Nephron (organoid): Measurements from ENCODE around the gene BCAP29.

Experiments used
- H3K27ac Mint-ChIP-seq, 3 experiments: 2 replicates each; pipeline ENCODE4 v1.8.0; 2020; ENCODE audit warnings: mixed read lengths in 3 of 3, mild to moderate bottlenecking in 2 of 3, moderate library complexity in 1 of 3
- H3K27me3 Mint-ChIP-seq: 2 replicates; pipeline ENCODE4 v1.8.0; 2021; ENCODE audit warnings: low read depth, mild to moderate bottlenecking, moderate library complexity, mixed read lengths
- H3K36me3 Mint-ChIP-seq: 2 replicates; pipeline ENCODE4 v1.8.0; 2020; ENCODE audit warnings: low read depth, mixed read lengths
- H3K4me1 Mint-ChIP-seq: 2 replicates; pipeline ENCODE4 v1.8.0; 2020; ENCODE audit warnings: mixed read lengths
- H3K4me3 Mint-ChIP-seq, 3 experiments: 2 replicates each; pipeline ENCODE4 v1.8.0; 2020; ENCODE audit warnings: mild to moderate bottlenecking in 3 of 3, mixed read lengths in 3 of 3, moderate library complexity in 2 of 3
- H3K9me3 Mint-ChIP-seq: 2 replicates; pipeline ENCODE4 v1.8.0; 2020; ENCODE audit warnings: mixed read lengths
- TF ChIP-seq, protein P1 (sequence below), 3 experiments: fragments of 200-600 bp; sonication (generic); IDR thresholded peaks; one replicate each; pipeline ENCODE4 v1.5.0; 2021; ENCODE audit warnings: antibody characterized with exemption in 3 of 3; ENCODE audit not compliant: unreplicated experiment in 3 of 3

BCAP29 gene

DNA sequence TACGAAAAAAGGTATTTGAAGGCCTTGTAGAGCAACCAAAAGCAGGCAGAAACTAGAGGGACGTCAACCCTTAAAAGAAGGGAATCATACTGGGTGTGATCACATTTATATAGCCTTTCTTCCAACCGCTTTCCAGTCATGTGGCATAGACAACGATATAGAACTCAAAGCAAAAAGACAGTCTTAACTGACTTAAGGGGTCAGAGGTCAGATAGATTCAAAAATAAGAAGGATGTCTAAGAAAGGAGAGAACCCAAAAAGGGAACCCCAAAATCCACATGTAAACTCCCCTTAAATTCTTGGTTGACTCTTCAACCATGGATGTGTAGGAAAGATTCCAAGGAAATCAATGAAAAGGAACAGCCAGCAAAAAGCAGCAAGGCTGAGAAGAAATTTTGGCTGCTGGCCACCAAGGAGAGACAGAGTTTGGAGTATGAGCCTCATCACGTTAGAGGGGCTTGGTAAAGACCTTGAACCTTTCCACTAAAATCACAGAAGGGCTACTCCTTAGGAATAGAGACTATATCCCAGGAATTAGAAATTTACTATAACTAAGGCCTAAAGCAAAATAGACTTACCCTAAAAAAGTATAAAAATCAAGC, 8.6 kb downstream of the BCAP29 start:
- Mint-ChIP-seq H3K4me3 (no peak overlapping the region), H3K36me3 (peaks cover 44% of the 10 kb centered on the region), H3K27me3 (no peaks in the 10 kb centered on the region), H3K9me3 (no peaks in the 10 kb centered on the region), H3K4me1 (no peaks in the 10 kb centered on the region), H3K27ac (no peak overlapping the region)
- TF ChIP-seq, protein P1, sequence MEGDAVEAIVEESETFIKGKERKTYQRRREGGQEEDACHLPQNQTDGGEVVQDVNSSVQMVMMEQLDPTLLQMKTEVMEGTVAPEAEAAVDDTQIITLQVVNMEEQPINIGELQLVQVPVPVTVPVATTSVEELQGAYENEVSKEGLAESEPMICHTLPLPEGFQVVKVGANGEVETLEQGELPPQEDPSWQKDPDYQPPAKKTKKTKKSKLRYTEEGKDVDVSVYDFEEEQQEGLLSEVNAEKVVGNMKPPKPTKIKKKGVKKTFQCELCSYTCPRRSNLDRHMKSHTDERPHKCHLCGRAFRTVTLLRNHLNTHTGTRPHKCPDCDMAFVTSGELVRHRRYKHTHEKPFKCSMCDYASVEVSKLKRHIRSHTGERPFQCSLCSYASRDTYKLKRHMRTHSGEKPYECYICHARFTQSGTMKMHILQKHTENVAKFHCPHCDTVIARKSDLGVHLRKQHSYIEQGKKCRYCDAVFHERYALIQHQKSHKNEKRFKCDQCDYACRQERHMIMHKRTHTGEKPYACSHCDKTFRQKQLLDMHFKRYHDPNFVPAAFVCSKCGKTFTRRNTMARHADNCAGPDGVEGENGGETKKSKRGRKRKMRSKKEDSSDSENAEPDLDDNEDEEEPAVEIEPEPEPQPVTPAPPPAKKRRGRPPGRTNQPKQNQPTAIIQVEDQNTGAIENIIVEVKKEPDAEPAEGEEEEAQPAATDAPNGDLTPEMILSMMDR (IDR thresholded peaks at IDR 0.05; ENCODE audit: unreplicated experiment in 3 of 3): no peak

DNA sequence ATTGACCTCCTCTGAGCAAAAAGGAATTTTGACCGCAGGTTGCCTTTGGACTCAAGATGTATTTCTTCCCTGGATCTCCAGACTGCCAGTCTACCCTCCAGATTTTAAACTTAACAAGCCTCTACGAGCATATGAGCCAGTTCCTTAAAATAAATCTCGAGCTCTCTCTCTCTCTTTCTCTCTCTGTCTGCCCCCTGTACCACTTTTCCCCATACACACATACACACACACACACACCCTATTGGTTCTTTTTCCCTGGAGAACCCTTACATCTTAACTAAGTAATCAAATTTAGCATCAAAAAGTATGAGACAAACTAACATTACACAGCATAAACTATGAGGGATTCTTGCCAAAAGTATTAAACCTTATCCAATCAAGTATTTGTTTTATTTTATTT, 11.4 kb downstream of the BCAP29 start:
- TF ChIP-seq, protein P1 (IDR thresholded peaks at IDR 0.05; ENCODE audit: unreplicated experiment in 3 of 3): no peak
- Mint-ChIP-seq H3K27me3 (no peaks in the 10 kb centered on the region), H3K4me3 (no peak overlapping the region), H3K27ac (no peak overlapping the region), H3K36me3 (peaks cover 40% of the 10 kb centered on the region), H3K9me3 (no peaks in the 10 kb centered on the region), H3K4me1 (peaks cover 11% of the 10 kb centered on the region)

DNA sequence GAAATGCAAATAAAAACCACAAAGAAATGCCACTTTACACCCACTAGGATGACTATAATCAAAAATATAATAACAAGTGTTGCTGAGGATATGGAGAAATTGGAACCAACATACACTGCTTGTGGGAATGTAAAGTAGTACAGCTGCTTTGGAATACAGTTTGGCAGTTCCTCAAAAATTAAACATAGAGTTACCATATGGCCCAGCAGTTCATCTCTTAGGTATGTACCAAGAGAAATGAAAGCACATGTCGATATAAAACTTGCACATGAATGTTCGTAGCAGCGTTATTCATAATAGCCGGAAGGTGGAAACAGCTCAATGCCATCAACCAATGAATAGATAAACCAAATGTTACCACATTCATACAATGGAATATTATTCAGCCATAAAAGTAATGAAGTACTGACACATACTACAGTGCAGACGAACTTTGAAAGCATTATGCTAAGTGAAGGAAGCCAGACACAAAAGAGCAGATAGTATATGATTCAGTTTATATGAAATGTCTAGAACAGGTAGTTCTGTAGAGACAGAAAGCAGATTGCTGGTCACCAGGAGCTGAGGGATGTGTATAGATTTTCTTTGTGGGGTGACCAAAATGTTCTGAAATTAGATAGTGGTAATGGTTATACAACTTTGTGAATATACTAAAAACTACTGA, 12.4 kb downstream of the BCAP29 start:
- Mint-ChIP-seq H3K27me3 (no peaks in the 10 kb centered on the region), H3K27ac (no peak overlapping the region), H3K9me3 (no peaks in the 10 kb centered on the region), H3K36me3 (peaks cover 42% of the 10 kb centered on the region), H3K4me3 (no peak overlapping the region), H3K4me1 (peaks cover 17% of the 10 kb centered on the region)
- TF ChIP-seq, protein P1 (IDR thresholded peaks at IDR 0.05; ENCODE audit: unreplicated experiment in 3 of 3): no peak

DNA sequence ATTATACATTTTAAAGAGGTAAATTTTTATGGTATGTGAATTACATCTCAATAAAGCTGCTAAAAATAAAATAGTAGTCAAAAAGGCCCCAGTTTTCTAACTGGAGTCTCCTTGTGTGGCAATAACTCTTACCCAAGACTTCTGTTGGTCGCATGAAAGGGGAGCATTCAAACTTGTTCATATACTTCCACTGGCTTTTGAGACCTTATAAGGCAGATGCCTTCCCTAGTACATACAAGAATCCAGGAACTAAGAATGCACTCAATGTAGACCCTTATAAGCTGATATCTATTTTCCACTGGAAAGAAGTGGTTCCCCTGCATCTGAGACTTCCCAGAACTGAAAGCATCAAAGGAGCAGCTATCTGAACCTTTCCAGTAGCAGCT, 13.0 kb downstream of the BCAP29 start:
- H3K4me3 Mint-ChIP-seq: no peak overlapping the region
- peaks cover 42% of the 10 kb centered on the region for H3K36me3 Mint-ChIP-seq
- H3K27ac Mint-ChIP-seq: no peak overlapping the region
- TF ChIP-seq, protein P1 (IDR thresholded peaks at IDR 0.05; ENCODE audit: unreplicated experiment in 3 of 3): no peak
- no peaks in the 10 kb centered on the region for H3K9me3 Mint-ChIP-seq
- no peaks in the 10 kb centered on the region for H3K27me3 Mint-ChIP-seq
- peaks cover 17% of the 10 kb centered on the region for H3K4me1 Mint-ChIP-seq

DNA sequence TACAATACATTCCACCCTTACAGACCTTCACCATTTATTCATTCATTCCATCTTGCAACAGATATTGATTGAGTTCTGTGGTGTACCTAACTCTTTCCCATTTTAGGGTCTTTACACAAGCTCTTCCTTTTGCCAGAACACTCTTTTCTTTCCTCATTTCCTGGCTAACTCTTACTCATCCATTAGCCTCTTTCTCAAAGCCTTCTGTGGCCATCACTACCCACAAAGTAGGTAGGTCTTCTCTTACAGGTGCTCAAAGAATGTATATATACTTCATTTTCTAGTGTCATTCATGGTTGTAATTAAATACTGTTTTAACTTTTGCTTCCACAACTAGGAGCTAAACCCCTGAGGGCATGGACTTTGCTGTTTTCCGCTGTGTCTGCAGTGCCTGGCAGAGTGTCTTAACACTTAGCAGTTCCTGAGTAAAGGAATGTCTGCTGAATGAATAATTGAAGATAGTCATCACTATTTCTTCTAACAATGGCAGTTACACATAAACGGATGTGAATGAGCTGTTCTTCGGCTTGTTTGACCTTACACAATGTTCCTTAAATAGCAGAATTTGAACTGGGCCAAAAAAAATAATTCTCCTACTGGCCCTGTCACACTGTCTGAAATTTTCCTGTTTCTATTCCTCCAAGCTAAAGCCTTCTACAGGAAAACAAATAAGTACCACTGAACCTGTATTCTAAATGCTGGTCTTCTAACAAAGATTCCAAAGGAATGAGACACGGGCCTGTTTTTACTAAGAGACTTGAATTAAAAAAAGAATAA, 15.1 kb downstream of the BCAP29 start:
- H3K36me3 Mint-ChIP-seq: peaks cover 32% of the 10 kb centered on the region
- no peaks in the 10 kb centered on the region for H3K9me3 Mint-ChIP-seq
- TF ChIP-seq, protein P1 (IDR thresholded peaks at IDR 0.05; ENCODE audit: unreplicated experiment in 3 of 3): no peak
- no peaks in the 10 kb centered on the region for H3K27me3 Mint-ChIP-seq
- peak overlapping the region; percentile 0 to 85 (median 83) for H3K27ac Mint-ChIP-seq
- H3K4me1 Mint-ChIP-seq: peaks cover 18% of the 10 kb centered on the region
- H3K4me3 Mint-ChIP-seq: no peak overlapping the region
